ENCODE data around the gene ZNF724. TPM values are rescaled to one million over a fixed set of nuclear protein-coding genes. Genes with fewer than 3 reads are reported as not detected.
A peak's percentile ranks its signal among the peaks of the same experiment; 100 is the strongest.

Gene ZNF724
- total and polyA plus RNA-seq, 2 of the 13 experiments (the other 11 are each of a cell fraction or from before 2014, with no cell fraction given): 1.5 to 15.0 TPM

- TF ChIP-seq RBM39 (IDR thresholded peaks at IDR 0.05; ENCODE audit: low read depth, low read length, poor library complexity, severe bottlenecking) (no peak), ZBTB4 (CRISPR knock-in tag; IDR thresholded peaks at IDR 0.05; ENCODE audit: borderline replicate concordance) (no peak), ZFP1 (CRISPR knock-in tag; IDR thresholded peaks at IDR 0.05) (no peak), ZNF552 (CRISPR knock-in tag; IDR thresholded peaks at IDR 0.05; ENCODE audit: borderline replicate concordance) (no peak), FOXA3 (CRISPR knock-in tag; IDR thresholded peaks at IDR 0.05) (peak; percentile 8; the same call in 1 of the 2 replicates), TAF15 (IDR thresholded peaks at IDR 0.05; ENCODE audit: low read depth, low read length, poor library complexity, severe bottlenecking) (no peak), RELA (CRISPR knock-in tag; IDR thresholded peaks at IDR 0.05) (no peak), DNMT1 (CRISPR knock-in tag; IDR thresholded peaks at IDR 0.05) (no peak), SNAI1 (CRISPR knock-in tag; IDR thresholded peaks at IDR 0.05; ENCODE audit: borderline replicate concordance) (no peak), PRDM10 (CRISPR knock-in tag; IDR thresholded peaks at IDR 0.05; ENCODE audit: low read depth) (no peak), NR2C2 (CRISPR knock-in tag; IDR thresholded peaks at IDR 0.05; ENCODE audit: borderline replicate concordance) (no peak), STAT6 (CRISPR knock-in tag; IDR thresholded peaks at IDR 0.05; ENCODE audit: borderline replicate concordance) (no peak), ASH2L (IDR thresholded peaks at IDR 0.05; ENCODE audit: insufficient read length, low read depth, low read length) (no peak), IRF9 (CRISPR knock-in tag; IDR thresholded peaks at IDR 0.05; ENCODE audit: borderline replicate concordance) (no peak), ELF1 (CRISPR knock-in tag; IDR thresholded peaks at IDR 0.05) (peak; percentile 77), ZNF597 (CRISPR knock-in tag; IDR thresholded peaks at IDR 0.05) (no peak)
These were observed 23.6 kb upstream of the ZNF724 start (continued) for GRCh38 chr19:23273590-23274412.
